GM13976 (cell line): Measurements from ENCODE around the gene EYS.
"Not testable (repeated sequence)": the region's sequence is repeated elsewhere in the genome, so short reads cannot be mapped to it uniquely, and the experiment has no call there.

Experiments used
- DNase-seq: peaks from one replicate; pipeline ENCODE4 v3.0.0; 2012; ENCODE audit warnings: low spot score
- in situ Hi-C: fragments of 300-500 bp; cut with MboI; formaldehyde crosslinking; loops from one replicate; pipeline ENCODE4 v1.12.0; 2022; ENCODE audit warnings: low sequenced_read_pairs, mixed read lengths, inconsistent platforms; ENCODE audit not compliant: unreplicated experiment
- TF ChIP-seq, protein P1 (sequence below): IDR thresholded peaks from 2 replicates; pipeline ENCODE4 v1.5.1; 2012; ENCODE audit warnings: borderline replicate concordance, mild to moderate bottlenecking; ENCODE audit not compliant: insufficient read depth; ENCODE audit errors: extremely low read depth, missing control alignments, control extremely low read depth

The EYS gene

DNA sequence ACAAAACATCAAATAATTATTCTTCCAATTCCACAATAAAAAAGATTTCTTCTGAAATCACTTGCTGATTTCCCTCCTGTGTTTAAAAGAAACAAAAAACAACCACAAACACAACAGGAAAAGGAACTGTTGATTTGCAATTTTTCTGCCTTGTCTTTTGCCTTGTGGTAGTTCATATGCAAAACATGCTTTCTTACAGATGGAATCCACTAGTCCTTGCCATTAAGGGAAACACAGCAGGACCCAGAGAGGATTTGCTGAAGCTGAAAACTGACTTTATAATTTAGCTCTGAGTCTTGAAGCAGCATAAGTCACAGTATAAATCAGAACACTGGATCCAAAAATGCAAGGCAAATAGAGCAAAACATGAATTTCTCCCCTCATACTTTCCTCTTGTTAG, 1742.7 kb downstream of the EYS start:
- TF ChIP-seq, protein P1, sequence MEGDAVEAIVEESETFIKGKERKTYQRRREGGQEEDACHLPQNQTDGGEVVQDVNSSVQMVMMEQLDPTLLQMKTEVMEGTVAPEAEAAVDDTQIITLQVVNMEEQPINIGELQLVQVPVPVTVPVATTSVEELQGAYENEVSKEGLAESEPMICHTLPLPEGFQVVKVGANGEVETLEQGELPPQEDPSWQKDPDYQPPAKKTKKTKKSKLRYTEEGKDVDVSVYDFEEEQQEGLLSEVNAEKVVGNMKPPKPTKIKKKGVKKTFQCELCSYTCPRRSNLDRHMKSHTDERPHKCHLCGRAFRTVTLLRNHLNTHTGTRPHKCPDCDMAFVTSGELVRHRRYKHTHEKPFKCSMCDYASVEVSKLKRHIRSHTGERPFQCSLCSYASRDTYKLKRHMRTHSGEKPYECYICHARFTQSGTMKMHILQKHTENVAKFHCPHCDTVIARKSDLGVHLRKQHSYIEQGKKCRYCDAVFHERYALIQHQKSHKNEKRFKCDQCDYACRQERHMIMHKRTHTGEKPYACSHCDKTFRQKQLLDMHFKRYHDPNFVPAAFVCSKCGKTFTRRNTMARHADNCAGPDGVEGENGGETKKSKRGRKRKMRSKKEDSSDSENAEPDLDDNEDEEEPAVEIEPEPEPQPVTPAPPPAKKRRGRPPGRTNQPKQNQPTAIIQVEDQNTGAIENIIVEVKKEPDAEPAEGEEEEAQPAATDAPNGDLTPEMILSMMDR: no peak
- DNase-seq: no peak
- in situ Hi-C loops: no loop called here

GRCh38 chr6:63963769-63964315, 1743.2 kb downstream of the EYS start:
- TF ChIP-seq, protein P1: no peak
- in situ Hi-C loops: no loop called here
- DNase-seq: no peak

- DNase-seq, in situ Hi-C loops: not testable (repeated sequence)
Measured at GRCh38 chr6:63953336-63954021, 1753.5 kb downstream of the EYS start.

- DNase-seq: no peak
- in situ Hi-C loops: loop anchor here (25.0 kb wide), 1 partner anchor 389 kb away; no protein-coding TSS in a partner anchor
- TF ChIP-seq, protein P1: no peak
Measured at GRCh38 chr6:63947792-63948529, 1759.1 kb downstream of the EYS start.

DNA sequence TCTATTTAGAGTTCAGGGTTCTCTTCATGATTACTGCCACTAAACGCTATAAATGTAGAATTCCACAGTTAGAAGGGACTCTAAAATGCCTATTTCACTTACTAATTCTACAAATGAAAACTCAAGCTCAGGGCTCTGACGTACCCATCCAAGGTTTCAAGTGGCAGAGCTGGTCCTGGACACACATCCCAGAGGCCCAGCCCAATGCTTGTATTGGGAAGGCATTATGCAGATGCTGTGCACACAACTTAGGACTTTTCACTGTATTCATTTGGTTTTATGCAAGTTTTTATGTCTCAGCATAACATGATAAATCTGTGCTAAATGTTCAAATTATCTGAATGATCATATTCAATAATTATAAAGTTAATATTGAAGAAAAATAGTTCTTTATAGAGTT, 1761.0 kb downstream of the EYS start:
- in situ Hi-C loops: loop anchor here (25.0 kb wide), 1 partner anchor 391 kb away; no protein-coding TSS in a partner anchor
- TF ChIP-seq, protein P1: no peak
- no peak for DNase-seq

GRCh38 chr6:63943826-63944225, 1763.2 kb downstream of the EYS start:
- in situ Hi-C loops: loop anchor here (25.0 kb wide), 1 partner anchor 393 kb away; no protein-coding TSS in a partner anchor
- TF ChIP-seq, protein P1: no peak
- DNase-seq: no peak

DNA sequence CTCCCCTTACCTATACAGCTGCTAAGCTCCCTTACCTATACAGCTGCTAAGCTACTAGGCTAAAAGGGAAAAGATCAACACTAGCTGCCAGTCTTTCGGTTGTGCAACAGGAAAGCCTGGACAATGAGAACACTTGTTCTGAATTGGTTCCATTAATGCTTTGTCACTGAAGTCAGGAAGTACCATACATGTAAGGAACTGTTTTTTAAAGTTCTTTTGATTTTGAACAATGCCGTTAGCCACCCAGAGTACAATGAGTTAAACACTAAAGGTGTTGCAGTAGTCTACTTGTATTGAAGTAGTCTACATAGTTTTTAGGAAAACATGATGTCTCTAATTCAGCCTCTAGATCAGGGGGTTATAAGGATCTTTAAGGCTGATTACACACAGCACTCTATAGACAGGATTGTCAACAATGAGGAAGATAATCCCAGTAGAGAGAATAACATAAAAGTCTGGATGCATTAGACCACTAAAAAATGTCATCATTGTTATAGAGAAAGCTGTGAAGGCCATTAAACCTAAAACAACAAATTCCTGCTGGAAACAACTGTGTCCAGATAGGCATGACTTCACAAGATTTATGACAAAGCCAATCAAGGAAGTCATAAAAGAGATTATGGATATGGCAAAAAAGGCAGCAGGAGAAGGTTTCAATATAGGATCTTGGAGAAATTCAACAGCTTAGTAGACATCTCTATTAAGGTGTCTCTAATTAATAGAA, 1765.1 kb downstream of the EYS start:
- DNase-seq: no peak
- TF ChIP-seq, protein P1: no peak
- in situ Hi-C loops: loop anchor here (25.0 kb wide), 1 partner anchor 395 kb away; no protein-coding TSS in a partner anchor
